Measurements from ENCODE around the gene CDC25B.

The CDC25B gene

DNA sequence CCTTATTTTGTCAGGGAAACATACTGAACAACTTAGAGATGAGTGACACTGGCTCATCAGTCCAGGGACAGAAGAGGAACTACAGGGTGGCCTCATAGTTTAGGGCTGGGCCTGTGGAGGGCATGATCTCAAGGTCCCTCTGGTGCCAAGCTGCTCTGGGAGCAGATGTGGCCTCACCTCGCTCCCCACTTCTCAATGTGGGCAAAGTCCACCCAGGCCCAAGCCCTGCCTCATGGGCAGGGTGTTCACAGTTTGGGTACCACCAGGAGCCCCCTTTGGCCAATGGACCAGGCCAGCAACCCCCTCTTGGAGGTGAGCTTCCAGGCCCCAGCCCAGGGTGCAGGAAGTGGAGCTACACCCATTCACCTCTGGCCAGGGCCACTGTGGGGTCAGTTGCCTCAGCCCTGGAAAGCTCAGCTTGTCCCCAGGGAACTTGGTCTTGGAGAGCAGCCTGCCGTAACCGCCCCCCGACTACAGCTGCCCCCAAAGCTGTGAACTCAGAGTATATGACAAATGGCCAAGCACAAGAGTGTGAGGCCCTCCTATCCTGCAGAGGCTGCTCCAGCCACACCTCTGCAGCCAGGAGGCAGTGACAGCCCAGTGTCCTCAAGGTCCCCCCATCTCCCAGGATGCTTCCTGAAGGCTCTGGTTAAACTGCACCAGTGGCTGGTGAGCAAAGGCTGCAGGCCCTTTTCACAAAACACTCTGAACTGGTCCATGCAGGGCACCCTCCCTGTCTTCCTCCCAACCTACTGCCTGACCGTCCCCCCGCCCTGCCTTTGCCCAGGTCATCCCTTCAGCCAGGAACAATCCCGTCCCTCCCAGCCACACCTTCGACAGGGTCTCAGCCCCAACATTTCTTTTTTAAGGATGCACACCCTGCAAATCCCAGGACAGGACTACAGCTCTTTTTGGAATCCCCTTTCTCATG, 32.2 kb upstream of the CDC25B start:
- TF ChIP-seq, protein P1, sequence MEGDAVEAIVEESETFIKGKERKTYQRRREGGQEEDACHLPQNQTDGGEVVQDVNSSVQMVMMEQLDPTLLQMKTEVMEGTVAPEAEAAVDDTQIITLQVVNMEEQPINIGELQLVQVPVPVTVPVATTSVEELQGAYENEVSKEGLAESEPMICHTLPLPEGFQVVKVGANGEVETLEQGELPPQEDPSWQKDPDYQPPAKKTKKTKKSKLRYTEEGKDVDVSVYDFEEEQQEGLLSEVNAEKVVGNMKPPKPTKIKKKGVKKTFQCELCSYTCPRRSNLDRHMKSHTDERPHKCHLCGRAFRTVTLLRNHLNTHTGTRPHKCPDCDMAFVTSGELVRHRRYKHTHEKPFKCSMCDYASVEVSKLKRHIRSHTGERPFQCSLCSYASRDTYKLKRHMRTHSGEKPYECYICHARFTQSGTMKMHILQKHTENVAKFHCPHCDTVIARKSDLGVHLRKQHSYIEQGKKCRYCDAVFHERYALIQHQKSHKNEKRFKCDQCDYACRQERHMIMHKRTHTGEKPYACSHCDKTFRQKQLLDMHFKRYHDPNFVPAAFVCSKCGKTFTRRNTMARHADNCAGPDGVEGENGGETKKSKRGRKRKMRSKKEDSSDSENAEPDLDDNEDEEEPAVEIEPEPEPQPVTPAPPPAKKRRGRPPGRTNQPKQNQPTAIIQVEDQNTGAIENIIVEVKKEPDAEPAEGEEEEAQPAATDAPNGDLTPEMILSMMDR (IDR thresholded peaks at IDR 0.05; ENCODE audit: control insufficient read depth, insufficient read depth, low read depth, low read length, missing control alignments), result no peak
- H3K4me3 ChIP-seq (ENCODE audit: control insufficient read depth, low read depth, low read length), result no peak overlapping the region
- DNase-seq (ENCODE audit: low read depth), result no peak

DNA sequence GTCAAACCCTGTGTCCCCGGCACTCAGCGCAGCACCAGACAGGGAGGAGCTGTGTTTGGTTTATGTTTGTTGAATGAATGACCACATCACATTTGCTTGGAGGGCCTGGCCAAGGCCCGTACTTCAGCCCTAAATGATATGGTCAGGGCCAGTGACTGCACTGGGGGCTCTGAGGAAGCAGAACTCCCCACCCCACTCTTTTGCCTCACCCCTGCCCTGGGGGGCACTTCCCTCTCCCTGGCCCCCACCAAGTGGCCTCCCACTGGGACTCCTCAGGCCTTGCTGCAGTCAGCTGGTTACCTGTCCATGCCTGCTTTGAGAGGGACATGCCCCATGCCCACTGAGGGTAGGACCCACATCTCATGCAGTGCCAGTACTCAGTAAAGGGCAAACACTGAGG, 31.5 kb upstream of the CDC25B start:
- no peak for DNase-seq (ENCODE audit: low read depth)
- TF ChIP-seq, protein P1 (IDR thresholded peaks at IDR 0.05; ENCODE audit: control insufficient read depth, insufficient read depth, low read depth, low read length, missing control alignments), result no peak
- no peak overlapping the region for H3K4me3 ChIP-seq (ENCODE audit: control insufficient read depth, low read depth, low read length)

DNA sequence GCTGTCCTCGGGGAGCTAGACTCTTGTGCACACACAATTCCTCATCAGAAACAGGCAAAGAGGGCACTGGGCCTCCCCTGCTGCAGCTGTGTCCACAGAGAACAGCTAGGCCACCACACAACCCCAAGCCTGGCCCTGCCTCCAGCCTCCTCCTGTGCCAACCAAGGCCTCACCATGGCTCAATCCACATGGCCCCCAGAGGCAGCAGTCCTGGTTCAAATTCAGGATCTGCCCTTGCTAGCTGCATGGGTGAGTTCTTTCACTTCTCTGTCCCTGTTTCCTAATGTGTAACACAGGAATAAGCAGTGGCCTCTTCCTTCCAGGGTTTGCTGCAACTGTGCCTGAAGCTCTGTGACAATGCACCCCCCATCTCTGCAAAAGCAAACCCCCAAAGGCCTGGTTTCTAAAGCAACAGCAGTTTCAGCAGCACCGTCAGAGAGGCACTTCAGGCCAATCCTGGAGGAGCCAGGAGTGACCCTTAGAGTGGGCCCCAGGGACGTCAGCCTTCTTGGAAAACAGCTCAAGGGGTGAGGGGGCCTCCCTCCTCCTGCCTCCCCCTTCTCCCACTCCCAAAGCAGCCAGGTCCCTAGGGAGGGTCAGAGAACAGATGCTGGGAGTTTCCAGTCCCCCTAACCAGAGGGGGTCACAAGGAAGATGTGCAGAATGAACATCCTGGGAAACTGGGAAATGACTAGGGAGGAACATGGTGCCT, 30.8 kb upstream of the CDC25B start:
- no peak for DNase-seq (ENCODE audit: low read depth)
- no peak overlapping the region for H3K4me3 ChIP-seq (ENCODE audit: control insufficient read depth, low read depth, low read length)
- TF ChIP-seq, protein P1 (IDR thresholded peaks at IDR 0.05; ENCODE audit: control insufficient read depth, insufficient read depth, low read depth, low read length, missing control alignments), result no peak

DNA sequence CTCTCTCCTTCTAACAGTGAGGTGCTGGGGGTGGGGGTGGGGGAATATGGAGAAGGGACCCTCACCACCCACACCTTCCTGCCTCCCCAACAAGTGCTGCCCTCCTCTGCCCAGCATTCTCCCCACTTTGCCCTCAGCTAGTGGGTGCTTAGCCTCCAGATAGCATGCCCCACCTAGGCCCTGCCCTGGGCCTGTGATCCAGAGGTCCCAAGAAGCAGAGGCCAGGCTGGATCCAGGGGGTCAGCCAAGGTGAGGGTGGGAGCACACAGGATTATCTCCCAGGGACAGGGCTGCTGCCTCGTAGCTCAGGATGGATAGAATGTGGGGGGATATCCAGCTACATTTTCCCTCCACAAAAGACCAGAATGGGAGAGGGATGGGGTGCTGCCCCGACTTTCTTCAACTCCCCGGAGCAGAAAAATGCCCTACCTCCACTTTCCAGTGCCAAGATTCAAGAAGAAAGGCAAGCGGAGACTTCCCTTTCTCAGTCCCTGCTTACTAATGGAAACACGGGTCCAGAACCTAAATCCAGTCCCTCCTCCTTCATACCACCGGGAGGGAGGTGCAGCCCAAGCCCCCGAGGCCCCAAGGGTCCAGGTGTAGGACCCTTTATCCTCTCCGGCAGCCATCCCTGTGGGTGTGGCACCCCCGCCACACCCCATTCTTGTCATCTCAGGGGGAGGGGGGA, 29.5 kb upstream of the CDC25B start:
- TF ChIP-seq, protein P1 (IDR thresholded peaks at IDR 0.05; ENCODE audit: control insufficient read depth, insufficient read depth, low read depth, low read length, missing control alignments), result no peak
- no peak for DNase-seq (ENCODE audit: low read depth)
- peak overlapping the region; percentile 88 for H3K4me3 ChIP-seq (ENCODE audit: control insufficient read depth, low read depth, low read length)

DNA sequence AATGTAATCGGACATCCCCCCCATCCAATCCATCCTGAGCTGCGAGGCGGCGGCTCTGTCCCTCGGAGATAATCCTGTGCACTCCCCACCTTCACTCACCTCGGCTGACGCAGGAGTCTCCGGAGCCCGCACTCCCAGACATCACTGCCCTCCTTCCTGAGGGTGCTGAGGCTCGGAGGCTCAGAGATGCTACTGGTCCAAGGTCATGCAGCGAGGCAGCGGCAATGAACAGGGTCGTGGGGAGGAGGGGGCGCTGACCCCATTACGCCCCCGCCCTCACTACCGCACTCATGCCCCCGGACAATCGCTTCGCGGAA, 29.0 kb upstream of the CDC25B start:
- DNase-seq (ENCODE audit: low read depth), result no peak
- TF ChIP-seq, protein P1 (IDR thresholded peaks at IDR 0.05; ENCODE audit: control insufficient read depth, insufficient read depth, low read depth, low read length, missing control alignments), result no peak
- peak overlapping the region; percentile 88 for H3K4me3 ChIP-seq (ENCODE audit: control insufficient read depth, low read depth, low read length)
